Measurements from ENCODE around the gene FSTL3.
A peak's percentile ranks its signal among the peaks of the same experiment; 100 is the strongest.
"Not testable (repeated sequence)": the region's sequence is repeated elsewhere in the genome, so short reads cannot be mapped to it uniquely, and the experiment has no call there.

The FSTL3 gene

DNA sequence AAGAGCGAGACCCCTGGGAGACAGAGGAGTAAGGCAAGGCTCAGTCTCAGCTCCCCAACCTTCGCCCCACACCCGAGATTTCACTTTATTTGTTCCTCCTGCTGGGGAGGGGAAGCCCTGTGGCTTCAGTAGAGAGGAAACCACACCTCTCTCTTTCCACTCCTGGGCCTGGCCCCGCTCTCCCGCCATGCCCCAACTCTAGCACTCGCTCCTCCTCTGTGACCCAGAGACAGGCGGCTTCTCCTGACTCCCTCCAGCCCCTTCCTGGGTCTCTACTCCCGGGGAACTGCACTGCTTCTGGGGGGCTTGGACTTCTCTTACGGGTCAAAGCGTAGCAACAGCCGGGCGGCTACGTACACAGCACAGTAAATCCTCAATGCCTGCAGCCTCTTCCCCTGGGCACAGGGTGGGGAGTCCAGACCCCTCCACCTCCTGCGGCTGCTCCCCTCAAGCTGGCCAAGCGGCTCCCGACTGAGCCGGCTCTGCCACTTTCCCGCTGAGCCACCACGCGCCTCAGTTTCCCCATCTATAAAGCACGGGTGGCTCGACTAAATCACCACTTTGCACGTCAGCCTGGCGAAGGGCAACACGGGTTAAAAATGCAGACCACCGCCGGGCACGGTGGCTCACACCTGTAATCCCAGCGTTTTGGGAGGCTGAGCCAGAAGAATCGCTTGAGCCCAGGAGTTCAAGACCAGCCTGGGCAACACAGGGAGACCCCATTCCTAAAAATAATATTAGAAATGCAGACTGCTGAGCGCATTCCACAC, 14.6 kb upstream of the FSTL3 start:
- no peak for DNase-seq (ENCODE audit: low read depth, low spot score)

DNA sequence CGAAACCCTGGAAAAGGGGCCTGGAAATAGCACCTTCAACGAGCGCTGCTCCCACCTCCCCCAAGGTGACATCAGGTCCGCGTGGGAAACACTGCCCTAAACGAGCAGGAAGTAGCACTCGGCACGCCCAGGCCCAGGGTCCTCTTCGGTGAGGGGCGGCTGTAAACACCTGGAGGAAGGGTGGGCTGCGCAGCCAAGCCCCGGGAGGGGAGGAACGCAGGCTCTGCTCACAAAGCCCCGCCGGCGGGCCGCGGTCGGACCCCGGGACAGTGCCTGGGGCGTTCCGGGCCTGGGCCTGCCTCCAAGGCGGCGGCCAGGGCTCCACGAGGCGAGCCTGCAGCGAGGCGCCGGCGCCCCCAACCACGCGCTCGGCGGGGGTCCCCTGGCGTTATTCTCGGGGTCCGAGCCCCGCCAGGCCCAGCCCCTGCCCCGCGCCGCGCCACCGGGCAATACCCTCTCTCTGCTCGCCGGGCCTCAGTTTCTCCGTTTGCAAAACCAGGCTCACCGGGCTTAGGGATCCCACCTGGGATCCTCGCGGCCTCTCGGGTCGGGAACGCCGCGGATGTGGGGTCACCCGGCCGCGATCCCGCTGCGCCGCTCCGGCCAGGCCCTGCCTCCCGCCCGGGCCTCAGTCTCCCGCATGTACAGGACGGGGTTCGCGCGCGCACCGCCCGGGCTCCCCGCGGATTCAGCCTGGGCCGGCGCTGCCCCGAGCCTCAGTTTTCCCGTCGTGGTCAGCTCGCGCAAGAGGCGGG, 13.8 kb upstream of the FSTL3 start:
- DNase-seq (ENCODE audit: low read depth, low spot score) = peak; percentile 69

- peak; percentile 79 for DNase-seq (ENCODE audit: low read depth, low spot score)
Observed at GRCh38 chr19:662962-663681, 13.1 kb upstream of the FSTL3 start, which contains the start of gene RNF126. TSS of gene RNF126 (minus strand) at chr19:663214. CDS start at chr19:663121, 93 bp downstream.

DNA sequence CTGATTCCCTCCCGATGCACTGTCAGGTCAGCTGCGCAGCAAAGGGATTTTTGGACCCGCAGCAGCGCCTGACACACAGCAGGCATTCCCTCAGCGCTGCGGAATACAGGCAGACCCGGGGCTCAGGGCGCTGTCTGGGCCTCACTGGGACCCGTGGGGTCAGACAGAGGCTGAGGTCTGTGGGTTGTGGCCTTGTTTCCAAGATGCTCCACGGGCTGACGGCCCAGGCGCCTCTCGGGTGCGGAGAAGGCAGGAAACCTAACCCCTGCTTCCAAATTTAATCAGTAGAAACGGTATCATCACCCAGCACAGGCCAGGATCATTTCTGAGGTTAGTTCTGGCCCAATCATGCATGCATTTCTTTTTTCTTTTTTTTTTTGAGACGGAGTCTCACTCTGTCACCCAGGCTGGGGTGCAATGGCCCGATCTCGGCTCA, 12.5 kb upstream of the FSTL3 start:
- DNase-seq (ENCODE audit: low read depth, low spot score) = no peak

GRCh38 chr19:664913-665443, 11.2 kb upstream of the FSTL3 start:
- DNase-seq (ENCODE audit: low read depth, low spot score) = peak; percentile 97

- DNase-seq (ENCODE audit: low read depth, low spot score) = not testable (repeated sequence)
Observed at GRCh38 chr19:666985-667573, 9.1 kb upstream of the FSTL3 start.

GRCh38 chr19:668675-669434, 7.3 kb upstream of the FSTL3 start:
- DNase-seq (ENCODE audit: low read depth, low spot score) = not testable (repeated sequence)

DNA sequence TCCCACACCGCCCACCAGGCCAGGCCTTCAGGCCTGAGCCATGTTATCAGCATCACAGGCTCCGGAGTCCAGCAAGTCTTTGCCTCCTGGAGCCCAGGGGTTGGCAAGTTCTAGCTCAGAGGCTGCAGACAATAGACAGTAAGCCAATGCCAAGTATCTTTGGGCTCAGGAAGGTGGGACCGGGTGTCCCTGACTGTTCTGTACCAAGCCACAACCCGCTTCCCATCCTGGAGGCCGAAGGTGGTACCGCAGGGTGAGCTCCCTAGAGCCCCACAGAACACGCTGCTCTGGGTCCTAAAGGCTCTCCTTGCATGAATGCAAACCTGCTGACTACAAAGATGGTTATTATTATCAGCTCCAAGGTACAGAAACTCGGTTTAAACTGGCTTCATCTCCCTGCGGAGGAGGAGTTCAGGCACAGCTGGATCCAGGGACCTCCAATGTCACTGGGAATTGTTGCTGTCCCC, 5.5 kb upstream of the FSTL3 start:
- DNase-seq (ENCODE audit: low read depth, low spot score) = no peak

GRCh38 chr19:674282-675151, 1.7 kb upstream of the FSTL3 start:
- no peak for DNase-seq (ENCODE audit: low read depth, low spot score)

DNA sequence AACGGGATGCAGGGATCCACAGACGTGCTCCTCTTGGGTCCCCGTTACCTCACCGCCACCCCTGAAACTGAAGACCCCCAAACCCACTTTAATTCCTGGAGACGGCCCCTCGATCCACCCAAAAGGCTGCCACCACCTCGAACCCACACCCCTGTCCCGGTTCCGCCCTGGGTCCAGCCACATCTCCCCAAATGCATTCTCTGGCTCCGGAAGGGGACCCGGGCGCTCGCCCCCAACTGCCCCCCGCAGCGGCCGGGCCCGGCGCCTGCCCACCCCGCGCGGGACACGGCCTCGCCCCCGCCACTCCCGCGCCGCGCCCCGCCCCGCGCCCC, 219 bp upstream of the FSTL3 start:
- DNase-seq (ENCODE audit: low read depth, low spot score) = no peak

DNA sequence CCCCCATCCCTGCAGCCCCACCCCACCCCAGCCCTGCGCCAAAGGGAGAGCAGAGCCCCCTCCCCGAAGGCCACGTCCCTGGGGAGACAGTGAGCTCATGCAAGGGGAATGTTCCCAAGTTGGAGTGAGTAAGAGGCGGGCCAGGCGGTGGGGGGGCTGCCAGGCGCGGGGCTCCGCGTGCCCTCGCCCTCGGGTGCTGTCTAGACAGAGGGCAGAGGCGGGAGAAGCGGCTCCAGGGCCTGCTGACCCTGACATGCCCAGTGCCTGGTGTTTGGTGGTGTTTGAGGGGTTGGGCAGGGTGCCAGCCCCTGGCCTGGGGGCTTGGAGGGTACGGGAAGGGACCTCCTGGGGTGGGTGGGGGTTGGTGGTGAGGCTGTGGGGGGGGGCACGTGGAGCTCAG, 1.0 kb downstream of the FSTL3 start:
- DNase-seq (ENCODE audit: low read depth, low spot score) = peak; percentile 39

- peak; percentile 38 for DNase-seq (ENCODE audit: low read depth, low spot score)
Observed at GRCh38 chr19:677601-678436, 1.6 kb downstream of the FSTL3 start.

DNA sequence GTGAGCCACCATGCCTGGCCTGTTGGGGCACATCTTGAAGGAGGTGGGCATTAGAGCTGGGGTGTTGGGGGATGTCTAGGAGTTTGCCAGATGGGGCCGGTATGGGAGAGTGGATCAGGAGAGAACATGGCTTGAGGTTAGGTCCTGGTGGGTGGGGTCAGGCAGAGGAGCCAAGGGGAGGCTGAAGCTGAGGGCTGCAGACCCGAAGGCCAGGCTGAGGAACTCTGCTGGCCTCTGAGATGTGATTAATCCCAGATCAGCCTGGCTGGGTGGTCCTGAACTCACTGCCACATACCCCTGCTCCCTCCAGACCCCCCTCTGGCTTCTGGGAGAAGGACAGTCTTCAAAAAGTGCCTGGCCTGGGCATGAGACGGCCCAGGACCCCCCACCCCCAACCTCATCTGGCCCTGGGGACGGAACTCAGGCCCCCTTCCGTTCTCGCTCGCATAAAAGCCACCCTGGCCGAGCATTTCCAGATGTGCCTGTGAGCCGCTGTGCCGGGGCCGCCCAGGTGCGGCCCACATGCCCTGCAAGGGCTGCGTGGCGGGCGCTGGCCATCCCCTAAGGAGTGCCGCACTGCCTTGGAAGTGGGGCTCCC, 2.7 kb downstream of the FSTL3 start:
- no peak for DNase-seq (ENCODE audit: low read depth, low spot score)

DNA sequence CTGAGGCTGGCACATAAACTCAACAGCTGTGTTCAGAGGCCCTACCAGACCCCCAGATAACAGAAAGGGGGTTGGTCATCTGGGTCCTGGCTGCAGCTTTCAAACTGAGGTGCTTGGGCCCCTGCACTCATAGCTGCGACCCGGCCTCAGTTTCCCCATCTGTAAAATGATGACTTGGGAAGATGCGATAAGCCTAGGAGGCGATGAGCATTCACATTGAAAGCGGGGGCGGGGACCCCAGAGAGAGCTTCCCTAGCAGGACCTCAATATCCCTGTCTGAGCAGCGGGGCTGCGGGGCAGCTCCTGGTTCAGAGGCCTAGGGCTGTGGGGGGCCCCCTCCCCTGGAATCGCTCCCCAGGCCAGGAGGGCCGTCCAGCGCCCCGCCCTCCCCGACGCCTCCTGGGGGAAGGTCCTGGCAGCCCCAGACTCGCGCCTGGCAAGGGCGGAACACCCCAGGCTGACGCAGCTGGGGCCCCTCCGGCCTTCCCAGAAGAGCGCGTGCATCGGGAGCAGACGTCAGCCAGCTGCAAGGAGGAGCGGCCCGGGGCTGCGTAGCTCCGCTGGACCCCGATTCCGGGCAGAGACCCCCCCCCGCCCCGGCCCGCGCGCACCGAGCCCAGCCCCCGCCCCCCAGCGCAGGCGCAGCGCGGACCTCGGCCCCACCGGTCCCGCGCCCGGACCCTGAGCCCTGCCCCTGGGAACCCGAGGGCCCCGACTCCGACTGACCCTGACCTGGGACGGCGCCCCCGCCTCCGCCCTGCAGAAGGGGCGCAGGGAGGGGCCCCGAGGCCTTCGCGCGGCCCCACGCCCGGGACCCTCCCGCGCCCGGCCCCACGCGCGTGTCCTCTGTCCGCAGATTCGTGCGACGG, 3.5 kb downstream of the FSTL3 start:
- peak; percentile 35 for DNase-seq (ENCODE audit: low read depth, low spot score)

DNA sequence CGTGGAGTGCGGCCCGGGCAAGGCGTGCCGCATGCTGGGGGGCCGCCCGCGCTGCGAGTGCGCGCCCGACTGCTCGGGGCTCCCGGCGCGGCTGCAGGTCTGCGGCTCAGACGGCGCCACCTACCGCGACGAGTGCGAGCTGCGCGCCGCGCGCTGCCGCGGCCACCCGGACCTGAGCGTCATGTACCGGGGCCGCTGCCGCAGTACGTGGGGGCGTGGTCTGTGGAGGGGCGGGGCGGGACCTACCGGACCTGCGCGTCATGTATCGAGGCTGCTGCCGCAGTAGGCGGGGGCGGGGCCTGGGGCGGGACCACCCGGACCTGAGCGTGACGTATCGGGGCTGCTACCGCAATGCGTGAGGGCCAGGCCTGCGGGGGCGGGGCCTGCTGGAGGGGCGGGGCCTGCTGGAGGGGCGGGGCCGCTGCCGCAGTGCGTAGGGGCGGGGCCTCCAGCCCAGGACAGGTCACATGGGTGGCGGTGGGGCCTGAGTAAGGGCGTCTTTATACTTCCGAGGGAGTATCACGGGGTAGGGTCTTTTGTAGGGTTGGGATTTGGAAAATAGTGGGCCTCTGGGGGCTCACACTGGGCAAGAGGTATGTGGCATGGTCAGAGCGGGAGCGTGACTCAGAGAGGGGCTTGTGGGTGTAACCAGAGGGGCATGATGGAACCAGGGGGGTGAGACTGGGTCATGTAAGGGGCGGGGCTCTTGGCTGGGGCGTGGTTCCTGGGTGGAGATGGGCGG, 4.3 kb downstream of the FSTL3 start:
- DNase-seq (ENCODE audit: low read depth, low spot score) = peak; percentile 94

- no peak for DNase-seq (ENCODE audit: low read depth, low spot score)
Observed at GRCh38 chr19:681029-682019, 5.1 kb downstream of the FSTL3 start.
